GM21529 (cell line): Measurements from ENCODE around the gene ARHGEF16.

Experiments used
- ATAC-seq: cut with Tn5 transposase; IDR thresholded peaks from one replicate; pipeline ENCODE4 v1.9.1; 2021; ENCODE audit not compliant: unreplicated experiment

ARHGEF16 gene

DNA sequence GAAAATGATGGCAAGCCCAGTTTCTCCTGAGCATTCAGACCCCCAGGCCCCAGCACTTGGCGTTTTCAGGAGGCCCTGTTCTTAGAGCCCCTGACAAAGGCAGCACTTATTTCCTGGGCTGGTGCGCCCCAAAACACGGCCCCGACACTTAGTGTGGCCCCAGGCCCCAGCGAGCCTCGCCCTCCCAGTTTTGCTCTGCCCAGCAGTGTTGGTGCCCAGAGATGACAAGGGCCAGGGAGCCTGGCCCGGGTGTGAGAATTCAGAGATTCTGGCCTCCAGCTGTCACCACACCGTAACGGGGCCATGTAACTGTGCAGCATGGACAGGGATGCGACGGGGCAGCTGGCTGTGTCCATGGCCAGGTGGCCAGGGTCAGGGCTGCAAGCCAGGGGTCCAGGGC is 18.0 kb upstream of the ARHGEF16 start:
- no peak for ATAC-seq

DNA sequence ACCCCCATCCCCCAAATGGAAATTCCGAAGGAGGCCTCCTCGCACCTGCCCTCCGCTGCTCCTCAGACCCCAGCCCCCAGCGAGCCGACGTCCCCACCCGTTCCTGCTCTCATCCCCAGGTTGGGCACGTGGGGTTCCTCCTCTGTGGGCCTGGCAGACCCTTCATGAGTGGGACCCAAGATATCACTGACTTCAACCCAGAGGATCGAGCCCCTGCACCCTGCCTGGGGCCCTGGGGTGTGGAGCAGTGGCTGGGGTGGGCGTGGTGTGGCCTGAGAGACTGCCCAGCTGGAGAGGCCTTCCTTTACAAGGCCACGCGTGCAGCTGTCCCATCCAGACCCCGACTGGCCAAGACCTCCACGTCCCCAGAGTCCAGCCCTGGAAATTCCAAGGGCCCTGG is 17.6 kb upstream of the ARHGEF16 start:
- no peak for ATAC-seq

DNA sequence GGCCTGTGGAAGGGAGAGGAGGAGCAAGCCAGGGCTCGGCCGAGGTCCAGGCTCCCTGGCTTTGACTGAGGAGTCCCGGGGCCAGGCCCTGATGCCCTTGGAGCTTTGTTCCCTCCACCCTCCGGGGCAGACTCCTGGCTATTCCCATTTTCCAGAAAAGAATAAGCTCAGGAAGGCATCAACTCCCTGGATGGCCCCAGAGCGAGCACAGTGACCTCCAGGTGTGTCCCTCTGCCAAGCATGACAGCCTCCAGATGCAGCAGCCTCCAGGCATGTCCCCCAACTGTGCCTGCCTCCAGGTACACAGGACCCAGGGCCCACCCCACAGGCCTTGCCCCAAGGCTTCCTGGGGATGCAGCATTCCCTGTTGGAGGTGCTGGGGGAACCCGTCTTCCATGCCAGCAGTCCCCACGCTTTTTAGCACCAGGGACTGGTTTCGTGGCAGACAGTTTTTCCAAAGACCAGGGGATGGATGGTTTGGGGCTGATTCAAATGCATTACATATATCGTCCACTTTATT is 15.7 kb upstream of the ARHGEF16 start:
- no peak for ATAC-seq

DNA sequence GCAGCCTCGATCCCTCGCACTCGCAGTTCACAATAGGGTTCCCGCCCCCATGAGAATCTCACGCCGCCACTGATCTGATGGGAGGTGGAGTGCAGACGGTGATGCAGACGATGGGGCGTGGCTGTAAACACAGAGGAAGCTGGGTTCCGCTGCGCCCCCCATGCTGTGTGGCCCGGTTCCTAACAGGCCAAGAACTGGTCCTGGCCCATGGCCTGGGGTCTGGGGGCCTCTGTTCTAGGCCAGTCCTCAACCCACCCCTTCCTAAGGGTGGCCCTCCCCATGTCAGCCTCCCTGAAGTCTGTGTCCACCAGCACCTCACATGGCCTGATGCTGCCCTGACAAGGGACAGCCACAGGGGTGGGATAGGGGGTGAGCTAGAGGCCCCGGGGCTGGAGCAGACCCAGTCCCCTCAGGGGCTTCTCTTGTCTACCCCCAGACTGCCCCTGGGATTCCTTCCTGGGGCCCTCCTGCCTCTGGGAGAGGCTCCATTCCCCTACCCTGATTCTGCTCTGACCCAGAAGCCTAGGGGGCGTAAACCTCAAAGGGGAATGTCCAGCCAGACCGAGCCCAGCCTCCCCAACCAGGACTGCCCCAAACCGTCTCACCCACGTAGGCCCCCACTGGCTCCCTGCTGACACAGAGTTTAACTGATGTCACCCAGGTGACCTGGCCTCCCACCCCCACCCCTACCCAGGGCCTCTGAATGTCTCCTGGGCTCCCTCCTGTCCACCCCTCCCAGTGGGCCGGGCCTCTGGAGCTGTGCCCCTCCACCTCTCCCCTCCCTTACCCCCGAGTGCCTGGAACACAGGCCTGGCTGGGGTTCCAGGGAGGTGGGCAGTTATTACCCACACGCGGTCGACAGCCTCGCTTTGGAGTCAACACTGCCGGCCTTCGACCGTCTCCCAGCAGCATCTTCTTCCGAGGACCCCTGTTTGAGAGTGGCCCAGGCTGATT is 14.8 kb upstream of the ARHGEF16 start:
- no peak for ATAC-seq

DNA sequence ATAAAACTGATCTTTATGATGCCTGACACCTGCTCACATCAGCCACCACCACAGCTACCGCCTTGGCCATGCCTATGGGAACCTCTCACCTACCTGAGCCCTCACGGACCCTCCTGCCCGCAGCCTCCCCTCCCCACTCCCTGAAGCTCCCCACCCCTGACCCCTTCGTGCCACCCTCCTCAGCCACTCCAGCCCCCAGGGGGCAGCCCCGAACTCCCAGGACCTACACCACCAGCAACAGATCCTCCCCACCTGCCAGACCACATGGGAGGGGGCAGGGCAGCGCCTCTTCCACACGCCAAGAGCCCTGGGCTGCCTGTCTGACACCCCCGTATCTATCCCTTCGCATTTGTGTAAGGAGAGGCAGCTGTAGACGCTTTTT is 14.2 kb upstream of the ARHGEF16 start:
- ATAC-seq = no peak

DNA sequence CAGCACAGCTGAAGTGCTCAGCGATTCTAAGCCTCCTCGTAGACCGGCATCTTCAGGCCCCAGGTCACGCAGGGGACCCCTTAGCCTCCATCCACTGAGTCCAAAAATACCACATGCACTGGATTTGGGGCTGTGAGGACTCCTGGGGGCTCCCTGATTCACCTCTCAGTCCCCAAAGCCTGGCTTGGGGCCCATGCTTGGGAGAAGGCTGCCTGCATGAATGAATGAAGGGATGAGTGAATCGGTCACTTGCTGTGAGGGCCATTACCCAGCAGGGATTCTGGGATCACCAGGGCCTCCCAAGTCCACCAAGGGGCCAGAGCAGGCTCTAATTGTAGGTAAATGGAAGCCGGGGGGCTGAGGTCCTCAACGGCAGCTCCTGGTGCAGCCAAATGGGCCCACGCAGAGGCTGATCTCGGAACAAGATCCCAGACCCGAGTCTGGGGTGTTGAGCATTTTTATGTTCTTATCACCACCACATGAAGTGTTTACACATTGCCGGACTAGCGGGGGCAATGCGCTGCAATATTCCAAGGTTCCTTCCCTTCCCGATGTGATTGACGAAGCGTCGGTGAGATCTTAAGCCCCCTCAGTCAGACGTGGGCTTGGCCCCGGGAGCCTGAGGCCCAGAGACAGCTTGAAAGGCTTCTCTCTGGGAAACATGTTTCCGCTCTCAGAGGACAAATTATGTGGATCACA is 13.6 kb upstream of the ARHGEF16 start:
- no peak for ATAC-seq

DNA sequence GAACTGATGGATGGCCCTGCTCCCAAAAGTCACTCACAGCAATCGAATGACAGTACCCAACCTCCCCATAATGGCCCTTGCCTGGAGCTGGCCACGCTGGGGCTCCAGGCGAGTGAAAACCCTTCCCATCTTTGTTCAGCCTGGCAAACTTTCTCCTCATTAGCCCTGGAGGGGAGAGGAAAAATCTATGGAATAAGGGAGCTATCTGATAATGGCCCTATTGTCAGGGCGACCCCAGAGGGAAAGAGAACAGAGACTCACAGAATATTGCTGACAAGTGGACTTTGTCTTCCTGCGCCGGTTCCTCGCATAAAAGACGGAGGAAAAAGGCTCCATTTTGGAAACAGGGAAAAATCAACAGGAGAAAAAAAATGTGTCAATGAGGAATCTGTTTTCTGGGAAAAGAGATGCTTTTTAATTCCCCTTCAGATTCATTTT is 13.0 kb upstream of the ARHGEF16 start:
- ATAC-seq = no peak

DNA sequence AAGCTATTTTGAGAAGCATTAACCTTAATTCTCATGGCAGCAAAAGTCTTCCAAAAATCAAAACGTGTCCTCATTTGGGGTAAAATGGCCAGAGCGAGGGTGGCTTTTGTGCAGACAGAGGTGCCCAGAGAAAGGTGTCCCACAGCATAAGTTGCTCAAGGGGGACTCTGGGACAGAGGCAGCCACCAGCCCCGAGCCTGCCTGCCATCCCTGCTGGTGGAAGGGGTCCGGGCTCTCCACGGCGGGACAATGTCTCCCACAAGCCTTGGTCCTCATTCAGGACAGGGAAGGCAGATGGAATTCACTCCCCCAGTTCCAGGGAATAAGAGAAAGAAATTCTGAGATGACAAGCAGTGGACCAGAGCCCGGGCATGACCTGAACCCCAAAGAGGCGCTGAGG is 12.6 kb upstream of the ARHGEF16 start:
- no peak for ATAC-seq

DNA sequence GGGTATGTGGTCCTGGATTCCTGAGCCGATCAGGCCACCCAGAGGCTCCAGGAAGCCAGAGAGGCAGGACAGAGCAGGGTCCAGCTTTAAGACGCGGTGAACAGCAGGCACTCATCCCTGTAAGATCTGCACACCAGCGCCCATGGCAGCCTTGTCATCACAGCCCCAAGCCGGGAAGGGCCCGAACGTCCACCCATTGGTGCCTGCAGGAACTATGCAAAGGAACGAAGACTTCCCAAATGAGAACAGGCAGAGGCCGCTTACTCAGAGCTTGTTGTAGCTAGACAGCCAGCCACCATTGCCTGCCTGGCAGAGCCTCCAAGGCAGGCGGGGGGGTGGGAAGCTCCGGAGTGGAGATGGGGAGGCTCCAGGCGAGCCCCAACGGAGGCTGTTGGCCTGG is 12.1 kb upstream of the ARHGEF16 start:
- ATAC-seq = no peak

DNA sequence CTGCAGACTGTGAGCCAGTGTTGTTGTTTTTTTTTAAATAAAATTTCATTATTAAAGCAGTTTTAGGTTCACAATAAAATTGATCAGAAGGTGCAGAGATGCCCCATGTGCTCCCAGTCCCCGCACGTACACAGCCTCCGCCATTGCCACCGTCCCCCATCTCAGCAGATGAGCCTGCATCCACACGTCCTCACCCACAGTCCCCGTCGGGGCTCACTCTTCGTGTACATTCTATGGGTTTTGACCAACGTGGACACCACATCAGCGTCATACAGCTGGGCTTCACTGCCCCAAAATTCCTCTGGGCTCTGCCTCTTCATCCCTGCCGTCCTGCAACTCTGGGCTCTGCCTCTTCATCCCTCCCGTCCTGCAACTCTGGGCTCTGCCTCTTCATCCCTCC is 11.6 kb upstream of the ARHGEF16 start:
- ATAC-seq = no peak

DNA sequence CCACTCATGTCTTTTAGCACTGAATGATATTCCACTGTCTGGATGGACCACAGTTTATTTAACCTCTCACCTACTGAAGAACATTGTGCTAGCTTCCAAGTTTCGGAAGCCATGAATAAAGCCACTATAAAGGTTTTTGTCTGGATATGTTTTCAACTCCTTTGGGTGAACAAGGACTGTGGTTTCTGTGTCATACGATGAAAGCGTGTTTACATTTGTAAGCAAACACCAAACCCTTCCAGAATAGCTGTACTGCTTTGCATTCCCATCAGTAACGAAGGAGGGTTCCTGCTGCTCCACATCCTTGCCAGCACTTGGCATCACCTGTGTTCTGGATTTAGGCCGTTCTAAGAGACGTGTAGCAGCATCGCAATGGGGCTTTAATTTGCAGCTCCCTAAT is 10.7 kb upstream of the ARHGEF16 start:
- ATAC-seq = no peak

DNA sequence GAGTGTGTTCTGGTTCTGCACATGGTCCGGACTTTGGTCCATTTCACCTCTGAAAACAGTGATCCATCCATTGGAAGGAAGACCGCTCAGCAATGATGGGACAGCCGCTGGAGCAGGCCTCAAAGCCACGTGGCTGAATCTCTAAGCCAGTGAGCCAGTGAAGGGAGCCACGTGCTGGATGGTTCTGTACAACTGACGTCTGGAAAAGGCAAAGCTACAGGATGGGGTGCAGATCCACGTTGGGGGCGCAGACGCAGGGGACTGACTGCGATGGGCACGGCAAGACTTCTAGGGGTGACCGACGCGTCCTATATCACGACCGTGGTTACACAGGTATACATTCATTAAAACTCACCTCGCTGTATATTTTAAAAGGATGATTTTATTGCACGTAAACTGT is 10.2 kb upstream of the ARHGEF16 start:
- no peak for ATAC-seq

DNA sequence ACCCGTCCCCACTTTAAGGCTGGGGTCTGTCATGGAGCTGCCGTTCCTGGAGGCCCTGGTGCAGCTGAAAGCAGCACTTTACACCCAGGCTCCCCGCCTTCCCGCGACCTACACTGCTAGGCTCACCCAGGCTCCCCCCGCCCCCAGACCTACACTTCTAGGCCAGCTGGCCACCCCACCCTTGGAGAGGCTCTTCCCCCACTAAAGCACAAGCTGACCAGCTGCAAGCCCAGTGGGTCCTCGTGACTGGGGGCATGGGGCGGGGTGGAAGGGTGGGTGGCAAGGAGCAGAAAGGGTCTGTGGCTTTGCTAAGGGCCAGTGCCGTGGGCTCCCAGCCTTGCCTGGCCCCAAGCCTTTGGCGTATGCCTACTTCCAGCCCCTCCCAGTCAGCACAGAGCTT is 9.7 kb upstream of the ARHGEF16 start:
- no peak for ATAC-seq

DNA sequence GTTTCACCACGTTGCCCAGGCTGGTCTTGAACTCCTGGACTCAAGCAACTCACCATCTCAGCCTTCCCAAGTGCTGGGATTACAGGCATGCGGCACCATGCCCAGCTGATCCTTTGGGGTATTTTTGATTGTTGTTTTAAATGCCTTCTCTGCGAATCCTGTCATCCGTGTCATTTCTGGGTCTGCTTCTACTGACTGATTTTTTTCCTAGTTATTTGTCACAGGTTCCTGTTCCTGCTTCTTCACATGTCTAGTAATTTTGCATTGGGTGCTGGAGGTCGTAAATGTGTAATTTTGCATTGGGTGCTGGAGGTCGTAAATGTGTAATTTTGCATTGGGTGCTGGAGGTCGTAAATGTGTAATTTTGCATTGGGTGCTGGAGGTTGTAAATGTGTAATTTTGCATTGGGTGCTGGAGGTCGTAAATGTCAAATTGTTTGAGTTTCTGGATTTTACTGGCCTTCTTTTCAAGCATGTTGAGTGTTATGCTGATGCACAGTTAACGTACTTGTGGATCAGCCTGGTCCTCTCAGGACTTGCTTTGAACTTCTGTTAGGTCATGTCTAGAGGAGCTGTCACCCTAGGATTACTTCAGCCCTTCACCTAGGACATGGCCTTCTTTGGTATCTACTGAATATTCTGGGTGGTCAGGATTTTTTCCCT is 4.1 kb upstream of the ARHGEF16 start:
- ATAC-seq = no peak

DNA sequence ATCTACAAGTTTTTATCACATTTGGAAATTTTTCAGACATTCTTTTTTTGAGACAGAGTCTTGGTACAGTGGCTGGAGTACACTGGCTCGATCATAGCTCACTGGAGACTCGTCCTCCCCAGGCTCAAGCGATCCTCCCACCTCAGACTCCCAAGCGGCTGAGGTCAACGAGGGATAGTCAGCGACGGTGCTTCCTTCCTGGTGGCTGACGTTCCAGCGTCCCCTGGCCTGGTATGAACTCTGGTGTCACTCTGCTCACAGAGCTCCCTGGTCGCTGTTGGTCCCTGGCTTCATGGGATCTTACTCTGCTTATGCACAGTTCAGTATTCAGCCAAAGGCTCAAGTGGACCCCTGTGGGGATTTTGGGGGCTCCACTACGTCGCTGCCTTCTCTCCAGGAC is 3.5 kb upstream of the ARHGEF16 start:
- no peak for ATAC-seq

DNA sequence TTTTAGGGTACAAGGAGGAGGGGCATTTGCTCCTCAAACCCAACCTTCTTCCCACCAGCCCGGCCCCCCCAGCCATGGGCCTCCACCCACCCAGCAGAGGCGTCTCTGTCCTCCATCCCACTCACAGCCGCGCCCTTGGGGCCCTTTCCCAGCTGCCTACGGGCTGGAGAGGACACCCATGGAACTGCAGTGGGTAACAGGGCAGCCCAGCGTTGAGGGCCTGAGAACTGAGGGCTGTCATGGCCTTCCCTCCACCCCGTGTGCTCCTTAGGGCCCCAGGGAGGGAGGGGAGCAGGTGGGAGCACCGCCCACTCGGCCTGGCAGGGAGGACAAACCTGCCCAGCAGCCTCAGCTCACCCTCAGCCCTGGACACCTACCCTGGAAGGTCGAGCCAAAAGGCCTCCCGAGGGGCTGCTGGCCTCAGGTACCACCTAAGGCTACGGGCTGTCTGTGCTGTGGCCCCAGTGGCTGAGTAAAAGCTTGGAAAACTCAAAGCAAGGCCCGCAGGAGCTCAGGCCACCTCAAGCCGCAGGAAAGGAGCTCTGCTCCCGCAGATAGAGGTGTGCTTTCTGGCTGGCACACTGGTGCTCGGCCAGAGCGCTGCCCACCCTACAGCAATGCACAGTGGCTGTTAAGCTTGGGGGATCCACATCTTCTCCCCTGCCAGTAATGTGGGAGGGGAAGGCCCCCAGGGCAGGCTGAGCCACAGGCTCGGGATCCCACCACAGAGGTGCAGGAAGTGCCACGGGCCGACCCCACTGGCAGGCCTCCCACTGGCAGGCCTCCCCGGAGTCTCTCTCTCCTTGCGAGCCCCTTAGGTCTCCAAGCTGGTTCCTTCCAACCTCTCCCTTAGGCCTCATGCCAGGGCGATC is 2.2 kb upstream of the ARHGEF16 start:
- no peak for ATAC-seq

DNA sequence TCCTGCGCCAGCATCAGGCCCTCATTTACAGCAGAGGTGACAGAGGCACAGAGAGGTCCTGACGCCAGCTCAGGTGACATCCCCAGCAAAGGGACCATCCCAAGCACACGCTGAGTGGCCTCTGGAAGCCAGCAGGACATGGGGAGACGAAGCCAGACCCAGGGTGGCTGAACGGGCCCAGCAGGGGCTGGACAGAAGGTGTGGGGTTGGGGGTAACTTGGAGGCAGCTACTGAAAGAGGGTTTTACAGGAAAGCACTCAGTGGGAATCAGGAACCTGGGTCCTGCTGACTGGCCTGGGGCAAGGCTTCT is 1.6 kb upstream of the ARHGEF16 start:
- ATAC-seq = no peak

DNA sequence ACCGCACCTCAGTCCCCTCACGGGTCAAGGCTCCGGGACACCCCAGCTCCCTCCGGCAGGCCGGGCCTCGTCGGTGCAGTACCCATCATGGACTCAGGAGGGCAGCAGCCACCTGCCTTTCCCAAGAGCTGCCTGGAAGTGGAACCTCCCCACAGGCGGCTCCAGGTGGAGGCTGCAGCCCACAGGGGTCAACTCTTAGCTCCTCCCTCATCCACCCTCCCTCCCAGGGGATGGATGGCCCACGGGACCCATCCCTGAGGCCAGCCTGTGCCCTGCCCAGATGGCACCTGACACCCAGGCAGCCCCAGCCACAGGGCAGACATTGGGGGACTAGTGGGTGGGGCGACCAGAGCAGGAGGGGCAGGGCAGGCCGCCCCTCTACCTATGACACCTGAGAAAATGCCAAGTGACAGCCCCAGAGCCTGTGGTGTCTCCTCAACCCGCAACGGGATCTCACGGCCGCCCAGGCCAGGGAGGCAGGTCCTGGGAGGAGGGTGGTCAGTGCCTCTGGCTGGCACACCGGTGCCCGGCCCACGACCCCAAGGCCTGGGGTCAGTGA is 1.2 kb upstream of the ARHGEF16 start:
- ATAC-seq = no peak

DNA sequence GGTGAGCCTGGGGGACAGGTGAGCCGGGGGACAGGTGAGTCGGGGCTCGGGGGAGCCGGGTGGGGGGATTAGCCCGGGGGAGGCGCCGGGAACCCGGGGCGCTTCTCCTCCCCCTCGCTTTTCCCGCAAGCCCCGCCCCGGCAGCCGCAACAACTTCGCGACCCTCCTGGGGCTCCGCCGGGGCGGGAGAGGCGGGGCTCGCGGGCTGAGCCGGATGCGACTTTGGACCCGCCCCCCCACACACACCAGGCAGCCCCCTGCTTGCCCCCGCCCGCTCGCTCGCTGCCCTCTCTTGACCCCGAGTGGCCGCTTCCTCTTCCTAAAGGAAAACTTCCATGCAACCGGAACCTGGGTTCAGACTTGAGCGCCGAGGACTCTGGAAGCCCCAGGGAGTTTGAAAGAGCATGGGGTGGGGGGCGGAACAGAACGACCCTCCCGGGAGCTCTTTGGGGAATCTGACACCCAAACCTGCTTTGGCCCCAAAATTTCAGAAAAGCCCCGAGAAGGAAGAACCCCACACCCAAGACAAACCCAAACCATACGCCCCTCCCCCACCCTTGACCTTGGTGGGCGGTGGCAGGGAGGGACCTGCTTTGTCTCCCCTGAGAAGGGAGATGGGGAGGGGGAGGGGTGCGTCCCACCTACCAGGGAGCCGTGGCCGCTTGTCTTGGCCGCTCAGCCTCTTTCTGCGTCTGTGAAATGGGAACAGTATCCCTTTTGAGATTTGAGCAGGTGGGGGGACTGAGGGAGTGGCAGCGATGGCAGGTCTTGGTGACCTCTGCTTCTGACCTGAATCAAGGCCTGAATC is 550 bp downstream of the ARHGEF16 start:
- ATAC-seq = no peak
